Measurements from ENCODE around the gene DYSF.

- TF ChIP-seq GATA2 (IDR thresholded peaks at IDR 0.05; ENCODE audit: low read depth, low read length) (no peak), GATA3 (IDR thresholded peaks at IDR 0.05; ENCODE audit: low read depth, low read length) (no peak)
Measured at GRCh38 chr2:71562518-71562917, 109.2 kb downstream of the DYSF start.

All from SH-SY5Y (cell line).